Stimulated activated CD8-positive, alpha-beta memory T cell treated with anti-CD3 and anti-CD28 coated beads, Interleukin-2, amount 100 ng/mL, for 48 hours (primary cell): ENCODE measurements around the gene DUSP12.
A peak's percentile ranks its signal among the peaks of the same experiment; 100 is the strongest.

ENCODE experiments used
- DNase-seq, 2 donors: peaks; one replicate each; pipeline ENCODE4 v3.0.0-alpha.2; 2020; ENCODE audit warnings: low read depth in 2 of 2

Gene DUSP12

GRCh38 chr1:161727256-161727924 lies 22.2 kb upstream of the DUSP12 start:
- no peak for DNase-seq

- no peak for DNase-seq
Observed at GRCh38 chr1:161728376-161729226, 21.0 kb upstream of the DUSP12 start.

GRCh38 chr1:161730050-161730564 lies 19.5 kb upstream of the DUSP12 start:
- peak in 1 of 2 donors; percentile 34 for DNase-seq

GRCh38 chr1:161731241-161731640 lies 18.3 kb upstream of the DUSP12 start:
- no peak for DNase-seq

GRCh38 chr1:161731981-161732718 lies 17.4 kb upstream of the DUSP12 start:
- no peak for DNase-seq

- no peak for DNase-seq
Observed at GRCh38 chr1:161733526-161733925, 16.1 kb upstream of the DUSP12 start.

- DNase-seq: no peak
Observed at GRCh38 chr1:161735837-161736236, 13.7 kb upstream of the DUSP12 start.

GRCh38 chr1:161736335-161736969 lies 13.1 kb upstream of the DUSP12 start:
- DNase-seq: no peak

- no peak for DNase-seq
Observed at GRCh38 chr1:161737625-161738024, 12.0 kb upstream of the DUSP12 start.

GRCh38 chr1:161738627-161739287 lies 10.8 kb upstream of the DUSP12 start:
- peak; percentile 32 to 50 for DNase-seq

GRCh38 chr1:161739865-161740566 lies 9.6 kb upstream of the DUSP12 start:
- DNase-seq: no peak

GRCh38 chr1:161740921-161741320 lies 8.7 kb upstream of the DUSP12 start:
- DNase-seq: no peak

GRCh38 chr1:161743231-161743630 lies 6.4 kb upstream of the DUSP12 start:
- no peak for DNase-seq

GRCh38 chr1:161747801-161748200 lies 1.8 kb upstream of the DUSP12 start:
- no peak for DNase-seq

GRCh38 chr1:161763522-161764098 lies 14.0 kb downstream of the DUSP12 start:
- no peak for DNase-seq

- DNase-seq: peak; percentile 62 to 69
Observed at GRCh38 chr1:161766102-161766981, 16.8 kb downstream of the DUSP12 start, which contains the start of gene ATF6. ATF6 (plus strand) TSS chr1:161766320; CDS start chr1:161766361, 41 bp downstream.

- DNase-seq: no peak
Observed at GRCh38 chr1:161768461-161768860, 18.9 kb downstream of the DUSP12 start.

GRCh38 chr1:161768986-161769672 lies 19.5 kb downstream of the DUSP12 start:
- DNase-seq: no peak
